ENCODE measurements around the gene MAN1C1. TPM values are rescaled to one million over a fixed set of nuclear protein-coding genes. Genes with fewer than 3 reads are reported as not detected.

The MAN1C1 gene
- total and polyA plus RNA-seq, 2 donors (not counting 3 experiments of a cell fraction or from before 2014, with no cell fraction given), result 1.5 to 4.0 TPM

DNA sequence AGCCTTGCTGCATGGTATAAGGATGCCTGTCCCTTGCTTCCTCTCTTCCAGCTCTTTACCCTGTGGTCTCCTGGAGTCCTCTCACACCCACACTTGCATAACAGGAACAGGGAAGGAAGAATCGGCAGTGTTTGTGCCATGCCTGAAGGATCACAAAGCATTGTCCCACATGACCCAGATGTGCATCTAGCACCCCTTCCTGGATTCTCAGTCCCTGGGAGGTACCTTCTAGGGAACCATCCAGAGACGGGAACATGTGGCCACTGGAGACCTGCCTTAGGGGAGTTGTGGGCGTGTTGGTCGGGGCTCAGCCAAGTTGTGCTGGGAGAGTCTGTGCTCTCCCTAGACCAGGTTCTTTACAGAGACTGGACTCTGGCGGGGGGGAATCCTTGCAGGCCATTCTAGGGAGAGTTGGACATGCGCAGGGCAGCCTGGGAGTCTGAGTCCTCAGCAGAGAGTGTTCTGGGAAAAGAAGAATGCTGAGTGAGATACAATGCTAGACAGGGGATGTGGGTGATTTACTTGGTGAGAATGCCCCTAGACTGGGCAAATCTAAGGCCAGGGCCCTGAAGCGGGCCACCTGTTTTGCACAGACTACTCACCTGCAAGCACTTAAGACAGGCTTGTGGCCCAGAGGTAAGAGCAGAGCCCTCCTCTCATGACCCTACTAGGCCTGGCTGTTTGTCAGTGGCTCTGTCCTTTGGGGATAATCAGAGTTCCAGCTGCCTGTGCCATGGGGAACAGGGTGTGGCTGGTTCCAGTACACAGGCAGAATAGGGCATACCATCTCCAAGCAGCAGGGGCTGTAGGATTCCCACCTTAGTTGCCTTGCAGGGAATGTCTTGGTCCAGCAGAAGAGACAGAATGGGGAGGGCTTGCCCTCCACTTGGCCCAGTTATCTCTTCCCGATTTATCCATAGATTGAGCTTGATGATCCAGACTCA is 89.8 kb downstream of the MAN1C1 start:
- Histone ChIP-seq H3K27me3 (ENCODE audit: control insufficient read depth in 2 of 2, insufficient read depth in 2 of 2, low read length in 2 of 2) (peaks cover 4 to 16% of the 10 kb centered on the region in 2 experiments), H4K20me1 (replicated peaks; ENCODE audit: control insufficient read depth, extremely low read depth, insufficient read depth, low read length) (no peaks in the 10 kb centered on the region), H3K4me1 (ENCODE audit: control insufficient read depth, extremely low read depth, insufficient read depth, low read length) (no peaks in the 10 kb centered on the region), H3K27ac (ENCODE audit: insufficient read depth, low read depth, low read length) (no peak overlapping the region), H3K36me3 (ENCODE audit: control insufficient read depth in 2 of 2, extremely low read depth in 1 of 2, insufficient read depth in 2 of 2, low read length in 2 of 2) (no peaks in the 10 kb centered on the region), H3K9me1 (replicated peaks; ENCODE audit: control insufficient read depth, extremely low read depth, insufficient read depth, low read length) (no peaks in the 10 kb centered on the region), H3K4me2 (ENCODE audit: insufficient read depth, low read length) (no peak overlapping the region), H3K9ac (replicated peaks; ENCODE audit: extremely low read depth, insufficient read depth, low read length) (no peak overlapping the region), H3K79me2 (ENCODE audit: control insufficient read depth, insufficient read depth, low read length) (no peaks in the 10 kb centered on the region), H2AFZ (ENCODE audit: low read depth, low read length) (no peak overlapping the region), H3K4me3 (replicated peaks in 1 of 3; ENCODE audit: insufficient read depth in 1 of 3, low read depth in 1 of 3, low read length in 3 of 3) (no peak overlapping the region), H3K9me3 (replicated peaks; ENCODE audit: control insufficient read depth, insufficient read depth, low read length) (no peaks in the 10 kb centered on the region)
- no TSS peak for BruUV-seq (replicated peaks)
- FAIRE-seq (no peak), DNase-seq (ENCODE audit: low read depth, low spot score) (no peak)
- ChIA-PET CTCF (no interaction called here), POLR2A (no interaction called here)
- intact Hi-C loops (cut with micrococcal nuclease), result no loop called here
- TF ChIP-seq GATA2 (IDR thresholded peaks at IDR 0.05; ENCODE audit: insufficient read depth, insufficient read length, low read depth, low read length) (no peak), POLR2AphosphoS5 (IDR thresholded peaks at IDR 0.05; ENCODE audit: insufficient read depth, low read depth, low read length) (no peak), MYC (IDR thresholded peaks at IDR 0.05; ENCODE audit: low read depth, low read length) (no peak), POLR2A (IDR thresholded peaks at IDR 0.05; ENCODE audit: low read depth, low read length) (no peak), CTCF (IDR thresholded peaks at IDR 0.05; ENCODE audit: extremely low read depth in 1 of 2, insufficient read depth in 1 of 2, low read depth in 1 of 2, low read length in 2 of 2) (no peak), MAX (IDR thresholded peaks at IDR 0.05; ENCODE audit: insufficient read depth, insufficient read length) (no peak), EZH2 (IDR thresholded peaks at IDR 0.05; ENCODE audit: borderline replicate concordance, low read depth, low read length, severe bottlenecking) (no peak), FOS (IDR thresholded peaks at IDR 0.05; ENCODE audit: borderline replicate concordance, insufficient read depth, low read length) (no peak), JUN (IDR thresholded peaks at IDR 0.05; ENCODE audit: borderline replicate concordance, insufficient read depth, insufficient read length, low read depth) (no peak)
- dilution Hi-C loops (cut with MboI; ENCODE audit: extremely low pct_ligation_motif_present, low sequenced_read_pairs), result no loop called here

Data from endothelial cell of umbilical vein (primary cell).